Stimulated activated naive CD8-positive, alpha-beta T cell treated with anti-CD3 and anti-CD28 coated beads, Interleukin-15, Interleukin-2, amounts not matched to agents 100 U/mL and 50 U/mL, for 24 hours (primary cell): ENCODE results near the gene ARHGAP15.

Experiments
- ATAC-seq: fragments of 150-1000 bp; cut with Tn5 transposase; one replicate; pipeline ENCODE4 v1.10.0; 2021
- DNase-seq: peaks from one replicate; pipeline ENCODE4 v3.0.0; 2021

ARHGAP15 gene

GRCh38 chr2:143768991-143769390 is 639.8 kb downstream of the ARHGAP15 start:
- DNase-seq (no peak), ATAC-seq (no peak)

- DNase-seq: no peak
- ATAC-seq: no peak
These were observed 642.7 kb downstream of the ARHGAP15 start for GRCh38 chr2:143771939-143772338.

GRCh38 chr2:143776526-143777297 is 647.5 kb downstream of the ARHGAP15 start:
- DNase-seq (no peak), ATAC-seq (no peak)

GRCh38 chr2:143779021-143779420 is 649.8 kb downstream of the ARHGAP15 start:
- no peak for DNase-seq
- ATAC-seq: no peak

- DNase-seq (no peak), ATAC-seq (no peak)
These were observed 657.0 kb downstream of the ARHGAP15 start for GRCh38 chr2:143786026-143786765.

GRCh38 chr2:143787674-143788073 is 658.5 kb downstream of the ARHGAP15 start:
- no peak for ATAC-seq

GRCh38 chr2:143792602-143793001 is 663.4 kb downstream of the ARHGAP15 start:
- ATAC-seq (no peak), DNase-seq (no peak)

More at GRCh38 chr2:143787674-143788073, 658.5 kb downstream of the ARHGAP15 start:
- DNase-seq: no peak

- DNase-seq: no peak
- no peak for ATAC-seq
These were observed 664.2 kb downstream of the ARHGAP15 start for GRCh38 chr2:143793381-143793780.

- DNase-seq (no peak), ATAC-seq (no peak)
These were observed 666.8 kb downstream of the ARHGAP15 start for GRCh38 chr2:143796051-143796450.

- no peak for ATAC-seq
- DNase-seq: no peak
These were observed 672.3 kb downstream of the ARHGAP15 start for GRCh38 chr2:143801561-143801960.

- ATAC-seq (no peak), DNase-seq (no peak)
These were observed 673.0 kb downstream of the ARHGAP15 start for GRCh38 chr2:143802242-143802641.

- ATAC-seq: peak; percentile 79
- no peak for DNase-seq
These were observed 673.8 kb downstream of the ARHGAP15 start for GRCh38 chr2:143802871-143803650.

- no peak for ATAC-seq
- DNase-seq: no peak
These were observed 674.7 kb downstream of the ARHGAP15 start for GRCh38 chr2:143803936-143804335.

- DNase-seq (no peak), ATAC-seq (no peak)
These were observed 676.4 kb downstream of the ARHGAP15 start for GRCh38 chr2:143805666-143806065.

- DNase-seq (no peak), ATAC-seq (no peak)
These were observed 678.0 kb downstream of the ARHGAP15 start for GRCh38 chr2:143807192-143807591.

GRCh38 chr2:143807671-143808070 is 678.5 kb downstream of the ARHGAP15 start:
- DNase-seq: no peak
- no peak for ATAC-seq

- DNase-seq (no peak), ATAC-seq (no peak)
These were observed 678.9 kb downstream of the ARHGAP15 start for GRCh38 chr2:143808166-143808565.

GRCh38 chr2:143815082-143815481 is 685.9 kb downstream of the ARHGAP15 start:
- DNase-seq (no peak), ATAC-seq (no peak)

GRCh38 chr2:143816916-143817315 is 687.7 kb downstream of the ARHGAP15 start:
- ATAC-seq (no peak), DNase-seq (no peak)
